IPS-NIHi7 (cell line): Measurements from ENCODE around the gene PLA2G2D.

Experiments used
- DNase-seq: peaks from one replicate; pipeline ENCODE4 v3.0.0; 2012; ENCODE audit warnings: mixed read lengths; ENCODE audit errors: extremely low spot score

Gene PLA2G2D

GRCh38 chr1:20119347-20119746, at the start of gene PLA2G2D:
Gene PLA2G2D (minus strand): TSS chr1:20119536. CDS start chr1:20119498, 38 bp downstream.
- no peak for DNase-seq

GRCh38 chr1:20168564-20169491, 49.5 kb upstream of the PLA2G2D start:
- no peak for DNase-seq

GRCh38 chr1:20167126-20167525, 47.8 kb upstream of the PLA2G2D start:
- DNase-seq = no peak

- no peak for DNase-seq
Measured at GRCh38 chr1:20166051-20166450, 46.7 kb upstream of the PLA2G2D start.

GRCh38 chr1:20165522-20165951, 46.2 kb upstream of the PLA2G2D start:
- DNase-seq = peak; percentile 59

GRCh38 chr1:20164694-20165202, 45.4 kb upstream of the PLA2G2D start:
- DNase-seq = no peak

GRCh38 chr1:20160034-20160433, 40.7 kb upstream of the PLA2G2D start:
- no peak for DNase-seq

GRCh38 chr1:20158358-20159070, 39.2 kb upstream of the PLA2G2D start:
- DNase-seq = no peak

- DNase-seq = no peak
Measured at GRCh38 chr1:20154301-20154831, 35.0 kb upstream of the PLA2G2D start.

GRCh38 chr1:20153000-20153418, 33.7 kb upstream of the PLA2G2D start:
- peak; percentile 63 for DNase-seq

GRCh38 chr1:20152599-20152930, 33.2 kb upstream of the PLA2G2D start:
- no peak for DNase-seq

GRCh38 chr1:20151906-20152598, 32.7 kb upstream of the PLA2G2D start:
- DNase-seq = peak; percentile 96

GRCh38 chr1:20150969-20151368, 31.6 kb upstream of the PLA2G2D start:
- DNase-seq = no peak

GRCh38 chr1:20150326-20150705, 31.0 kb upstream of the PLA2G2D start:
- DNase-seq = no peak

- no peak for DNase-seq
Measured at GRCh38 chr1:20149601-20150325, 30.4 kb upstream of the PLA2G2D start.

GRCh38 chr1:20148571-20149500, 29.5 kb upstream of the PLA2G2D start:
- no peak for DNase-seq

- DNase-seq = no peak
Measured at GRCh38 chr1:20147846-20148570, 28.7 kb upstream of the PLA2G2D start.

GRCh38 chr1:20143734-20144565, 24.6 kb upstream of the PLA2G2D start:
- no peak for DNase-seq
